ENCODE data around the gene BATF.

BATF gene

DNA sequence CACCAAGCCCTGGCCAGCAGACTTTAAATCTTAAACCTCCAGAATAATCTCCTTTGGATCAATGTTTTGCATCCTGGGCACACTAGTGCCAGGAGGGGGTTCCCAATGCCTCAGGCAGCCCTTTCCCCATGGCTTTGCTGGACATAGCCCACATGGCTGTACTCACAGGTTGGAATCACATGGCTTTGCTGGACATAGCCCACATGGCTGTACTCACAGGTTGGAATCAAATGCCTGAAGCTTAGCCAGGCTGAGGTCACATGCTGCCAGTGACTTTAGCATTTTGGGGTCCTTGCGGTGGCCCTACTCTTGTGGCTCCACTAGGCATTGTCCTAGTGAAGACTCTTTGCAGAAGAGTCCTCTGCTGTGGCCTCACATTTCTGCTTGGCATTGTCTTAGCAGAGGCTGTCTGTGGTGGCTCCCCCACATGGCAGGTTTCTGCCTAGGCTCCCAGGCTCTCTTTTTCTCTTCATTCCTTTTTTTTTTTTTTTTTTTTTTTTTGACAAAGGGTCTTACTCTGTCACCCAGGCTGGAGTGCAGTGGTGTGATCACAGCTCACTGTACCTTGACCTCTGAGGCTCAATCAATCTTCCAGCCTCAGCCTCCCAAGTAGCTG is 69.2 kb downstream of the BATF start:
- in situ Hi-C loops (cut with MboI; ENCODE audit: low sequenced_read_pairs), result loop anchor here (10.0 kb wide), 1 partner anchor 53 kb away; no protein-coding TSS in a partner anchor

GRCh38 chr14:75591987-75592575 is 69.8 kb downstream of the BATF start:
- in situ Hi-C loops (cut with MboI; ENCODE audit: low sequenced_read_pairs), result loop anchor here (10.0 kb wide), 1 partner anchor 53 kb away; no protein-coding TSS in a partner anchor

DNA sequence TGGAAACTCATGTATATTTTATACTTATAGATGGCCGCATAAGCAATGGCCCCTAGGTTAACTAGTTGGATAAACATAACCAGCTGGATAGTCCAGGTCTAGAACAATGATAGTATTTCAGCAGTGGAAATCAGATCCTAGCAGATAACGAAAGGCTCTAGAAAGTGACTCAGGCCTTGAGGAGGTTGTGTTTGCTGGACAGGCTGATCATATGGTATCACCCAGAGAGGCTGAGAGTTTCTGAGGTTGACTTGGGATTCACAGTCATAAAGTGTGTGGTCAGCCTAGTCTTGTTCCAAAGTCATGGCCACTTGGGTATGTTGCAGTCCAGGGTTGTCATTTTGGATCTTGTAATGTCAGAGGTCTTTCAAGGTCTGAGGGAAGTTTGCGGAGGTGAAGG is 73.0 kb downstream of the BATF start:
- in situ Hi-C loops (cut with MboI; ENCODE audit: low sequenced_read_pairs), result loop anchor here (10.0 kb wide), 1 partner anchor 50 kb away; no protein-coding TSS in a partner anchor
